AG08395 (cell line): ENCODE data around the gene MAGEB10.
"Not testable (repeated sequence)": the region's sequence is repeated elsewhere in the genome, so short reads cannot be mapped to it uniquely, and the experiment has no call there.

ENCODE experiments used
- DNase-seq: peaks from one replicate; pipeline ENCODE4 v3.0.0; 2012; ENCODE audit warnings: mixed read lengths, low spot score

Gene MAGEB10, protein sequence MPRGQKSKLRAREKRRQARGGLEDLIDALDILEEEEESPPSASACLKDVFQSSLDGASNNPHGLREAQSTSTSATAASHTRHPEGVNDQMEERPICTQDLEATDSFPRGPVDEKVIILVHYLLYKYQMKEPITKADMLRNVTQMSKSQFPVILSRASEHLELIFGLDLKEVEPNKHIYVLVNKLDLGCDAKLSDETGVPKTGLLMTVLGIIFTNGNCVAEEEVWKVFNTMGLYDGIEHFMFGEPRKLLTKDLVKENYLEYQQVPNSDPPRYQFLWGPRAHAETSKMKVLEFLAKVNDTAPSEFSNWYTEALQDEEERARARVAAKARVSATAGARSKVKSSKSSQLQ

DNA sequence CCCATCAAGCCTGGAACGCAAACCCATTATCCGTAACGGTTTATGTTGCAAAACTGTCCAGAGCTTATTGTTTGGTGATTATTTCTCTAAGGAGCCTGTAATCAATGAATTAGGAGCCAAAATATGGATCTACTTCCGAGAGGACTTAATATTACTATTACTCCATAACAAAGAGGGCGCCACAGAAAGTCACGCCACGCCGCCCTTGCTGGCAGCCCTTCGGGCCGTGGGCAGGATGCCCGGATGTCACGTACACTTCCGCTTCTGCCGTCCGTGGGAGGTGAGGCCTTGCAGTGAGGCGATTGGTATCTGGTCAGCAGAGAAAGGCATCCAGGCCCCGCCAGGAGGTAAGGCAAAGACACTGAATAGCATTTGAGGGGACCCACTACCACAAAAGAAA is at the start of gene MAGEB10:
MAGEB10 (plus strand) TSS at position 301 of the 400 bp plus-strand sequence. CDS start 13,317 bp downstream, outside the sequence.
- DNase-seq = no peak

DNA sequence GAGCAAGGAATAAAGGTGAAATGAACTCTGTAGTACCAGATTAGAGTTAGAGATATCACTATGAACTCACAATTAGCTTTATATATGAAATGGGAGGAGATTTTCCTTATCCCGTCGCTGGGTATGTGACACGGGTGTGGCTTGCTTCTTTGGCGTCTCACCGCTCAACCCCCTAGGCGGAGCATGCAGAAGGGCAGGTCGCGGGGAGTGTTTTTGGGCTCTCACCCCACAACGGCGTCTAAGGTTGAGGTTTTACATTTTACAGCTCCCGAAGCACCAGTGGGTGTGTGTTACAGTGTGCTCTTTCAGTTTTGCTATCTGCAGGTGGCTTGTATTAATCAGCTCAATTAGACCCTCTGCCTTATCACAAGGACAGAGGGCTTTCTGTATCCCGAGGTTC is 42.1 kb upstream of the MAGEB10 start:
- DNase-seq = no peak

DNA sequence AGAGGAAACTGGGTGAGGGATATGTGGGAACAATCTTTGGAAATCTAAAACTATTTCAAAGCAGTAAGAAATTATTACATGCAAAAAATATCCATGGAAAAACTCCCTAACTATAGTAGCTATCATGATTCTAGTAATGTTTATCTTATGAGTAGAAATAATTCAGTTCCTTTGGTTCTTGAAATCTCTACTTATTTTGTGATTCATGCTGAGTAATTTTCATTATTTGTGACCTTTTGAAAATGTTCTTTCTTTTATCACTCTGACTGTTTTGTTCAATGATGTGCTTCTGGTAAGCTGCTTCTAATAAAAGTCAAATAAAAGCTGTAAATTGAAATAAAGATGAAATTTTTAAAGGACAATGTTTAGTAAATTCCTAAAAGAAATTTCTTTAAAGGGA is 40.4 kb upstream of the MAGEB10 start:
- DNase-seq = no peak

DNA sequence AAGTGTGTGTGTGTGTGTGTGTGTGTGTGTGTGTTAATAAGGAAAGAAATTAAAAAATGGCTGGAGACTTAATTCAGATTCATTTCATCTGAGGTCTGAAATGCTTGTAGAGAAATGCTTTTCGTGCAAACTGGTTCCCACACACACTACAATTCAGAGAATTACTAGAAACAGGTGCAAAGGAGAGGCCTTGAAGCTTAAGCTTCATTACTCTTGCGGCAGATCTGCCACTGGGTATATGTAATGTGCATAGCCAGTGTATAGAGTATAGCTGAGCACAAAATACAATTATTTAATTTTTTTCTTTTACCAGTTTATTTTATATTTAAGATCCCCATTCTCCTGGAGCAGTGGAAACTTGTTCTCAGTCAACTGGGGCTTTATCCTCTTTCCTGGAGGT is 31.8 kb upstream of the MAGEB10 start:
- DNase-seq = no peak

DNA sequence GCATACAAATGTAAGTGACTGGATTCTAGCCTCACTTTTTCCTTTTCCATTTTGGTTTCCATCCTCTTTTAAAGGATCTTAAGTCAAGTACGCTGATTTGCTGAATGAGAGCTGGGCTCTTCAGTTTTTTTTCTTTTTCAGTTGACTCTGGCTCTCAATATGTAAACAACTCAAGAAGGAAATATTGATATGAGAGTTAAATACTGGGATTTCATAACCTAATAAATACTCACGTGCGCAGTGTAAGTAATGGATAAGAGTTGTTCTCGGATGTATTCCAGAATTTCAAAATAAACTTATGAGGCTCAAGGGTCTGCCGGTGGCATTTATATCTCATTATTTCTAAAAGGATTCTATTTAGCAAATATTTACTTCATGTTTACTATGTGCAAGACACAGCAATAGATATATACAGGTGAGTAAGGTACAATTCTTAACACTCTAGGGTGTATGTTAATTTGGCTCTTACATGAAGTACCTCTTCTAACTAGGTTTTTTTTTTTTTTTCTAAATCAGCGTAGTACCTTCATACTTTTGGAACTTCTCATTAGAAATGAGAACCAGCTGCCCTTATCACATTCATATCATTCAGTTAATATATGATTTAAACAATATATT is 11.0 kb upstream of the MAGEB10 start:
- no peak for DNase-seq

DNA sequence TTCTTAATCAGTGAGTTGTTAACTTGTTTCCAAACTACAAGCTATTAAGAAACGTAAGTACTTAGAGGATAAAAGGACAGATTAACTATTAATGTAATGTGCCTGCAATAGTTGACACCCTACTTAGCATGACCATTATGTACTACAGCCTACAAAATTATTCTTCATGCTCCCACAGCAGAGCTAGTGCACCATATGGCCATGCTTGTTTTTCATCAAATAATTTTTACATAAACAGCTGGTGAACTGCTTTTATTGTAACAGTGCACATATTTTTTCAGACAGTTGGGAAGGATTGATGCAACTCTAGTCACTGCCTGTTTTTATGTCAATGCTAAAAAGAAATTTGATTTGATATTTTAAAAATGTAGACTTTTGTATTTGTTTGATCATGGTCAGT is 10.2 kb upstream of the MAGEB10 start:
- DNase-seq = no peak

DNA sequence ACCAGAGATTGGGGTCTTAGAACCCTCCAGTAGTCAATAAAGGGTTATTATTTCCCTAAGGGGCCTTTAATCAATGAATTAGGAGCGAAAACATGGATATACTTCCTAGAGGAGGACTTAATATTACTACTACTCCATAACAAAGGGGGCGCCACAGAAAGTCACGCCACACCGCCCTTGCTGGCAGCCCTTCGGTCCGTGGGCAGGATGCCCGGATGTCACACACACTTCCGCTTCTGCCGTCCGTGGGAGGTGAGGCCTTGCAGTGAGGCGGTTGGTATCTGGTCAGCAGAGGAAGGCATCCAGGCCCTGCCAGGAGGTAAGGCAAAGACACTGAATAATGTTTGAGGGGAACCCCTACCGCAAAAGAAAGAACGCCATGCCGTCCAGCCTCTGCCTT is 436 bp downstream of the MAGEB10 start:
- DNase-seq = no peak

DNA sequence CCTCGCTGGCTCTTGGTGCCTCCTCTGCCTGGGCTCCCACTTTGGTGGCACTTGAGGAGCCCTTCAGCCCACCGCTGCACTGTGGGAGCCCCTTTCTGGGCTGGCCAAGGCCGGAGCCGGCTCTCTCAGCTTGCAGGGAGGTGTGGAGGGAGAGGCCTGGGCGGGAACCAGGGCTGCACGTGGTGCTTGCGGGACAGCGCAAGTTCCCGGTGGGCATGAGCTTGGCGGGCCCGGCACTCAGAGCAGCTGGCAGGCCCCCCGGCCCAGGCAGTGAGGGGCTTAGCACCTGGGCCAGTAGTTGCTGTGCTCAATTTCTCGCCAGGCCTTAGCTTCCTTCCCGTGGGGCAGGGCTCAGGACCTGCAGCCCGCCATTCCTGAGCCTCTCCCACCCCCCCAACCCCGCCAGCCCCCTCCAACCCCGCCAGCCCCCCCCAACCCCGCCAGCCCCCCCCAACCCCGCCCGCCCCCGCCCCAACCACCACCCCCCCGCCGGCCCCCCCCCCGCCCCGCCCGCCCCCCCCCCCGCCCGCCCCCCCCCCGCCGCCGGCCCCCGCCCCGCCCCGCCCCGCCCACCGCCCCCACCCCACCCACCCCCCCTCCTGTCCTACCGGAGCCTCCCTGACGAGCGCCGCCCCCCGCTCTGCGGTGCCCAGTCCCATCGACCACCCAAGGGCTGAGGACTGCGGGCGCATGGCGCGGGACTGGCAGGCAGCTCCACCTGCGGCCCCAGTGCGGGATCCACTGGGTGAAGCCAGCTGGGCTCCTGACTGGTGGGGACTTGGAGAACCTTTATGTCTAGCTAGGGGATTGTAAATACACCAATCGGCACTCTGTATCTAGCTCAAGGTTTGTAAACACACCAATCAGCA is 1.4 kb downstream of the MAGEB10 start:
- not testable (repeated sequence) for DNase-seq

DNA sequence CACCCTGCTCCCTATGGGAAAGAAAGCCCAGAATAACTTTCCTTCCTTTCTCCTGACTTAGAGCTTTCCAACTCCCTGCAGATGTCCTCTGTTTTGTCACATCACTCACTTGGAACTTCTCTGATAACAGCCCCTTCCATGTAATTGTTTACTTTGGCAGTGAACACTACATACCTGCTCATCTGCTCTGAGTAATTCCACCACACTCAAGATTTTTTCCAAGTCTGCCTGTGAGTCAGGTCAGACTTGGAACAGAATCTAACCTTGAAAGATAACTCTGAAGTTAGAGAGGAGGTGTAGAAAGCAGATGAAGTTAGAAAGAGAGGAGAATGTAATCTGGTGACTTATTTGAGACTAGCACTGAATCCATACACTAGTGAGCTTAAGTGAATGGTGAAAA is 7.4 kb downstream of the MAGEB10 start:
- DNase-seq = no peak

DNA sequence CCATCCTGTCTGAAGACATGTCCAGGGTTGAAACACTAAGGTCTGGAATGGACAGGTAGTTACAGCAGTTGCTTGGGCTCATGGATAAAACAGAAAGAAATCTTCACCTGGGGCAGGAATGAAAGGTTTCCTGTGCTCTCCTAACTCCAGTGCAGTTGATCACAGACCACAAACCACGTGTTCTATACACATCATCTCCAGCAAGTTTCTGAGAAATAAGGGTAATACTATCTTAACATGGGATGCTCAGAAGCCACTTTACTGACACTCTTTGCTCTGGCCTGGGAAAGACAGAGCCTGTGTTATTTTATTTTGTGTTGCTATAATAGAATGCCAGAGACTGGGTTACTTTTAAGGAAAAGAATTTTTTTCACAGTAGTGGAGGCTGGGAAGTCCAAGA is 16.0 kb downstream of the MAGEB10 start:
- no peak for DNase-seq

DNA sequence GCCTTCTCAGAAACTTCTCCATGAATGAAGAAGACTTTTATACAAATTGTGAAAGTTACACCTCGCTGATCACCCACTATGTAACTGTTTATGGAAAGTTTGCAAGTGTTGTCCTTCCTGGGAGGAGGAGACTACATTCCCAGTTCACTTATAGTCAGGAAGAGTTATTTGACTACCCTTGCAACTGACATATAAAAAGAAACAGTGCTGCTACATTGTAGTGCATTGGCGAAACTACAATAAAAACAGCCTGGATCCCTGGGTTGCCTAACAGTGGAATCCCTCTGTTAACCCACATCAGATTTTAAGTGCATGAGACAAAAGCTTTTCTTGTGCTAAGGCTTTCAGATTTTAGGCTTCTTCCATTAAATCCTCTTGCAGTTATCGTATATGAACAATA is 30.4 kb downstream of the MAGEB10 start:
- no peak for DNase-seq

DNA sequence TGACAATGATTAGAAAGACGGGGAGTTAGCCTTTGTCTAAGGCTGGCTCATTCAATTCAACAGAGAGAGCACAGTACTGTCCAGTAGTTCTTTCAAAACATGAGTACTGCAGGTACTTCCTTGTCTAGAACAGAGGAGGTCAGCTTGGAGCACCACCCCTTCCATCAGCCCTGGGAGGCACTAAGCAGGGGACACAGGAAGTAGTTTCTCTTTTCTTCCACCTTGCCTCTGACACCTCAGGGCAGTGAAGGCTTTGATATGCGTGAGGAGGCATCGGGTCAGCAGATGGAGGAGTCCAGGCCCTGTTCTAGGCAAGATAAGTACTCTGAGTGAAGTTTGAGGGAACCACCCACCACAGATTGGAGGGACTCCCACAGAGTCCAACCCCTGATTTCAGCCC is 33.1 kb downstream of the MAGEB10 start:
- DNase-seq = no peak

DNA sequence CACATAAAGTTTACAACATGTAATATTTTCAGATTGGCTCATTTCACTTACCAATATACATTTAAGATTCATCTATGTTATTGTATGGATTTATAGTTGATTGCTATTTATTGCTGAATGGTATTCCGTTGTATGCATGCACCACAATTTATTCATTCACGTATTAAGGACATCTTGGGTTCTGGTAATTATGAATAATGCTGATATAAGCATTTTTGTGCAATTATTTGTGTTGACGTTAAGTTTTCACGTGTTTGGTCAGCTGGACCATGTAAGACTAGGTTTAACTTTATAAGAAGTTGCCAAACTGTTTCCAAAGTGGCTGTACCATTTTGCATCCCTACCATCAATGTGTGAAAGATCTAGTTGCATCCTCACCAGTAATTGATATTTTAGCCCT is 35.1 kb downstream of the MAGEB10 start:
- DNase-seq = no peak

DNA sequence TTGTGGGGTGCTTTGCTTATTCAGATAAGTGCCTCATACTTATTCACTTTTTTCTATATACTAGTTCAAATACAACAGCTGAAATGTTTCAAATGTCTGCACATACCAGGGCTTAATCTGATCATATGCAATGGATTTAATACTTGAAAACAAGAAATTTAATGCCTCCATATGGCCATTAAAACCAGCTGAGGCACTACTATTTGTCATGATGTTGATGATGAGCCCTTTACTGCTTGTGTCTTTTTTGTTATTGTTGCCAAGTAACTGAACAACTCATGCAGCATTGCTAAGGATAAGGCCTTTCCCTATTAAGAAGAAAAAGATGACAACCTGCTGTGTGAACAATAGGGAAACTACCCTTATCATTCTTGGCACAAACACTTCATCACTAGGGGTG is 52.5 kb downstream of the MAGEB10 start:
- no peak for DNase-seq

DNA sequence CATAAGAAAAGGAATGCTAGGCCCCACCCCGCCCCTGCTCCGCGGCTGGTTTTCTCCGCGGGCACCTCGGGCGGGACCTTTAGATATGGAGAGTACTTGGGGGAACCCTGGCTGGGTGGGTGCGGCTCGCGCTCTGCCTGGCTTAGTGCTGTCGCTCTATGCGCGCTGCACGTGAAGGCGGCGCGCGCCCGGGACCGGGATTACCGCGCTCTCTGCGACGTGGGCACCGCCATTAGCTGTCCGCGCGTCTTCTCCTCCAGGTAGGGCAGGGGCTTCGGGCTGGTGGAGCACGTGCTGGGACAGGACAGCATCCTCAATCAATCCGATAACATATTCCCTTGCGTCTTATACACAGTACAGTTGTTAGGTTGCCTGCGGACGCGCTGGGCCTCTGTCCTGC is 56.0 kb downstream of the MAGEB10 start:
- no peak for DNase-seq
